GM12878 (cell line): ENCODE measurements around the gene GPC6. TPM values are rescaled to one million over a fixed set of nuclear protein-coding genes. Genes with fewer than 3 reads are reported as not detected.

Experiments used
- ATAC-seq: fragments of 200-7000 bp; cut with Tn5 transposase; 3 replicates; pipeline ENCODE4 v1.9.1; 2020; ENCODE audit warnings: mild to moderate bottlenecking, moderate library complexity
- BruUV-seq: library from RNA; stranded (reverse); fragments of 400-500 nt; replicated peaks from 2 replicates; lab custom pipeline; 2021; lab: Mats Ljungman, UMichigan
- CTCF ChIA-PET: fragments of 300-600 bp; sonication (Branson Sonifier 250); formaldehyde crosslinking; extraction: SDS; loops from one replicate; lab custom pipeline; 2021; ENCODE audit warnings: inconsistent platforms; lab: Yijun Ruan, JAX
- POLR2A ChIA-PET: fragments of 350-600 bp; formaldehyde crosslinking; extraction: SDS; loops from one replicate; lab custom pipeline; 2021; ENCODE audit warnings: inconsistent platforms; lab: Charles Lee
- RAD21 ChIA-PET: fragments of 300-600 bp; sonication (Branson Sonifier 250); formaldehyde crosslinking; loops from one replicate; lab custom pipeline; 2023; ENCODE audit warnings: antibody characterized with exemption; ENCODE audit not compliant: unreplicated experiment; lab: Charles Lee
- SMC1A ChIA-PET: fragments of 300-600 bp; sonication (Branson Sonifier 250); formaldehyde crosslinking; loops from one replicate; lab custom pipeline; 2023; ENCODE audit not compliant: unreplicated experiment, uncharacterized antibody; lab: Charles Lee
- DNase-seq: peaks from one replicate; pipeline ENCODE4 v3.0.0-alpha.2; 2011; ENCODE audit warnings: low read depth, low spot score
- FAIRE-seq: peaks from 3 replicates; lab custom pipeline; 2011; peaks lifted over from hg19 to GRCh38; lab: Jason Lieb, UNC
- H2AFZ ChIP-seq: 2 replicates; pipeline ENCODE4 v1.6.0; 2011; ENCODE audit warnings: low read depth, low read length, control low read depth; ENCODE audit not compliant: control insufficient read depth
- H3K27ac ChIP-seq: 2 replicates; pipeline ENCODE4 v1.5.1; 2011; ENCODE audit warnings: control low read depth; ENCODE audit not compliant: control insufficient read depth, insufficient read depth
- H3K27me3 ChIP-seq, 2 experiments: replicated peaks in 1 of 2; 2 replicates each; pipeline versions ENCODE4 v1.6.0 to v1.6.1; 2011; ENCODE audit warnings: low read length in 1 of 2; ENCODE audit not compliant: control insufficient read depth in 2 of 2, insufficient read depth in 2 of 2
- H3K36me3 ChIP-seq, 2 experiments: 2 replicates each; pipeline ENCODE4 v1.5.1; 2011; ENCODE audit warnings: low read length in 1 of 2; ENCODE audit not compliant: control insufficient read depth in 2 of 2, insufficient read depth in 2 of 2
- H3K4me1 ChIP-seq: 2 replicates; pipeline ENCODE4 v1.6.1; 2011; ENCODE audit warnings: mild to moderate bottlenecking, low read length, moderate library complexity, mixed read lengths; ENCODE audit not compliant: control insufficient read depth, insufficient read depth
- H3K4me2 ChIP-seq: 2 replicates; pipeline ENCODE4 v1.6.0; 2011; ENCODE audit warnings: control low read depth; ENCODE audit not compliant: control insufficient read depth, insufficient read depth
- H3K4me3 ChIP-seq: fragments of 200-600 bp; sonication (generic); 2 replicates; pipeline ENCODE4 v1.5.1; 2016
- H3K79me2 ChIP-seq: 2 replicates; pipeline ENCODE4 v1.6.0; 2011; ENCODE audit warnings: low read length; ENCODE audit not compliant: control insufficient read depth, insufficient read depth
- H3K9ac ChIP-seq: 2 replicates; pipeline ENCODE4 v1.8.0; 2011; ENCODE audit warnings: low read length, control low read depth, mixed read lengths; ENCODE audit not compliant: control insufficient read depth, insufficient read depth
- H3K9me3 ChIP-seq: replicated peaks from 3 replicates; pipeline ENCODE4 v1.5.1; 2011; ENCODE audit warnings: mild to moderate bottlenecking, low read length; ENCODE audit not compliant: control insufficient read depth, insufficient read depth
- H4K20me1 ChIP-seq: 2 replicates; pipeline ENCODE4 v1.6.0; 2011; ENCODE audit not compliant: control insufficient read depth, insufficient read depth
- BCL11A ChIP-seq: IDR thresholded peaks from 2 replicates; pipeline ENCODE4 v1.6.1; 2011; ENCODE audit warnings: low read depth, low read length
- GABPA ChIP-seq: IDR thresholded peaks from 2 replicates; pipeline ENCODE4 v1.6.1; 2014; ENCODE audit warnings: antibody characterized with exemption, low read depth, mild to moderate bottlenecking, inconsistent platforms
- NBN ChIP-seq: fragments of 450-650 bp; IDR thresholded peaks from 2 replicates; pipeline ENCODE4 v1.6.1; 2016
- NFIC ChIP-seq: IDR thresholded peaks from 2 replicates; pipeline ENCODE4 v1.6.1; 2012; ENCODE audit warnings: low read depth, mild to moderate bottlenecking, inconsistent platforms, low read length, moderate library complexity
- NR2C1 ChIP-seq: fragments of 450-650 bp; IDR thresholded peaks from 2 replicates; pipeline ENCODE4 v1.6.1; 2017; ENCODE audit warnings: antibody characterized with exemption, mild to moderate bottlenecking, moderate library complexity
- PAX5 ChIP-seq: IDR thresholded peaks from 2 replicates; pipeline ENCODE4 v1.6.1; 2011; ENCODE audit warnings: low read depth, low read length, borderline replicate concordance
- POU2F2 ChIP-seq: IDR thresholded peaks from 3 replicates; pipeline ENCODE4 v1.6.1; 2011; ENCODE audit warnings: low read depth, mild to moderate bottlenecking, low read length, borderline replicate concordance
- SRF ChIP-seq, 2 experiments: IDR thresholded peaks; 2 replicates each; pipeline ENCODE4 v1.6.1; 2011; ENCODE audit warnings: low read depth in 2 of 2, low read length in 2 of 2, mild to moderate bottlenecking in 1 of 2, moderate library complexity in 1 of 2
- STAT3 ChIP-seq: IDR thresholded peaks from 2 replicates; pipeline ENCODE4 v1.6.1; 2011; ENCODE audit warnings: low read depth, low read length, improper control_type of control experiment
- WGBS: methylation state at CpG from one replicate; pipeline ENCODE4 v1.1.6; 2016; ENCODE audit warnings: low lambda C conversion rate; ENCODE audit not compliant: insufficient replicate concordance, insufficient coverage; ENCODE audit errors: missing lambda C conversion rate; 5-methylcytosine and 5-hydroxymethylcytosine counted together
- in situ Hi-C: fragments of 300-500 bp; cut with MboI; formaldehyde crosslinking; loops from 9 replicates; pipeline ENCODE4 v1.14.3; 2018; ENCODE audit warnings: mixed read lengths
- intact Hi-C: fragments of 100-400 bp; cut with micrococcal nuclease; formaldehyde crosslinking; loops from one replicate; pipeline ENCODE4 v1.14.2; 2022; ENCODE audit not compliant: unreplicated experiment
- polyA plus RNA-seq, 11 experiments: library from polyadenylated mRNA; depleted of rRNA in 4 of 11; unstranded in 6 of 11; stranded (reverse) in 5 of 11; fragments of >200 nt; fragmentation: Nextera tagmentation in 4 of 11; fragmentation: Illumina TruSeq in 1 of 11; extraction: Ambion mirVana in 4 of 11; extraction: Trizol in 1 of 11; gene quantifications; 1 replicate in 1 of 11; 2 replicates in 10 of 11; pipeline versions ENCODE4 v1.2.1 to v1.2.3, GENCODE V29; 2011 to 2016; ENCODE audit warnings: inconsistent platforms in 2 of 11, missing spikeins in 2 of 11, low read depth in 1 of 11
- total RNA-seq, 4 experiments: library from RNA; depleted of rRNA in 3 of 4; stranded (reverse); fragments of >200 nt in 3 of 4; fragmentation: Illumina TruSeq in 1 of 4; extraction: Trizol in 1 of 4; gene quantifications; 2 replicates each; pipeline versions ENCODE4 v1.2.1 to v1.2.3, GENCODE V29; 2013 to 2021
- TF ChIP-seq, protein P1 (sequence below): fragments of 450-650 bp; formaldehyde crosslinking; IDR thresholded peaks from 2 replicates; pipeline ENCODE4 v1.4.0; 2020; ENCODE audit warnings: mild to moderate bottlenecking, moderate library complexity

Gene GPC6
- total and polyA plus RNA-seq, 10 of the 15 experiments (the other 5 are each of a cell fraction or from before 2014, with no cell fraction given), result 0.03 to 0.04 (median 0.03) TPM; not detected in 7

- peak overlapping the region; percentile 28; the same call in 1 of the 2 replicates for H3K4me2 ChIP-seq
- CTCF ChIA-PET, result no interaction called here
- no peak for FAIRE-seq
These were observed 1097.5 kb downstream of the GPC6 start for GRCh38 chr13:94323764-94324758.

GRCh38 chr13:94324767-94325540 lies 1098.3 kb downstream of the GPC6 start:
- RAD21 ChIA-PET, result no interaction called here
- Histone ChIP-seq H3K4me1 (peaks cover 16% of the 10 kb centered on the region), H2AFZ (no peak overlapping the region), H3K4me3 (no peak overlapping the region), H3K36me3 (no peaks in the 10 kb centered on the region), H4K20me1 (no peaks in the 10 kb centered on the region), H3K79me2 (no peaks in the 10 kb centered on the region), H3K4me2 (no peak overlapping the region), H3K27me3 (no peaks in the 10 kb centered on the region), H3K9me3 (peaks cover 2% of the 10 kb centered on the region; the same call in 2 of the 3 replicates), H3K9ac (no peak overlapping the region), H3K27ac (no peak overlapping the region)
- POLR2A ChIA-PET, result no interaction called here
- intact Hi-C loops, result no loop called here
- WGBS, result 88% methylated on average over 14 of the region's 14 CpGs
- SMC1A ChIA-PET, result no interaction called here
- no peak for DNase-seq
- CTCF ChIA-PET, result no interaction called here
- in situ Hi-C loops, result no loop called here
- ATAC-seq, result no peak
- no peak for FAIRE-seq
- TF ChIP-seq NR2C1 (no peak), STAT3 (no peak), NFIC (no peak)
- TF ChIP-seq, protein P1, sequence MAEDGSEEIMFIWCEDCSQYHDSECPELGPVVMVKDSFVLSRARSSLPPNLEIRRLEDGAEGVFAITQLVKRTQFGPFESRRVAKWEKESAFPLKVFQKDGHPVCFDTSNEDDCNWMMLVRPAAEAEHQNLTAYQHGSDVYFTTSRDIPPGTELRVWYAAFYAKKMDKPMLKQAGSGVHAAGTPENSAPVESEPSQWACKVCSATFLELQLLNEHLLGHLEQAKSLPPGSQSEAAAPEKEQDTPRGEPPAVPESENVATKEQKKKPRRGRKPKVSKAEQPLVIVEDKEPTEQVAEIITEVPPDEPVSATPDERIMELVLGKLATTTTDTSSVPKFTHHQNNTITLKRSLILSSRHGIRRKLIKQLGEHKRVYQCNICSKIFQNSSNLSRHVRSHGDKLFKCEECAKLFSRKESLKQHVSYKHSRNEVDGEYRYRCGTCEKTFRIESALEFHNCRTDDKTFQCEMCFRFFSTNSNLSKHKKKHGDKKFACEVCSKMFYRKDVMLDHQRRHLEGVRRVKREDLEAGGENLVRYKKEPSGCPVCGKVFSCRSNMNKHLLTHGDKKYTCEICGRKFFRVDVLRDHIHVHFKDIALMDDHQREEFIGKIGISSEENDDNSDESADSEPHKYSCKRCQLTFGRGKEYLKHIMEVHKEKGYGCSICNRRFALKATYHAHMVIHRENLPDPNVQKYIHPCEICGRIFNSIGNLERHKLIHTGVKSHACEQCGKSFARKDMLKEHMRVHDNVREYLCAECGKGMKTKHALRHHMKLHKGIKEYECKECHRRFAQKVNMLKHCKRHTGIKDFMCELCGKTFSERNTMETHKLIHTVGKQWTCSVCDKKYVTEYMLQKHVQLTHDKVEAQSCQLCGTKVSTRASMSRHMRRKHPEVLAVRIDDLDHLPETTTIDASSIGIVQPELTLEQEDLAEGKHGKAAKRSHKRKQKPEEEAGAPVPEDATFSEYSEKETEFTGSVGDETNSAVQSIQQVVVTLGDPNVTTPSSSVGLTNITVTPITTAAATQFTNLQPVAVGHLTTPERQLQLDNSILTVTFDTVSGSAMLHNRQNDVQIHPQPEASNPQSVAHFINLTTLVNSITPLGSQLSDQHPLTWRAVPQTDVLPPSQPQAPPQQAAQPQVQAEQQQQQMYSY, result no peak
- no TSS peak for BruUV-seq

More at GRCh38 chr13:94323764-94324758, 1097.5 kb downstream of the GPC6 start:
- no peaks in the 10 kb centered on the region for H3K79me2 ChIP-seq
- ChIA-PET POLR2A (no interaction called here), SMC1A (interaction anchor here (0.6 to 1.3 kb wide), 5 partner anchors 10 to 256 kb away, joined by 3 to 5 read pairs (median 3); no protein-coding TSS in a partner anchor), RAD21 (no interaction called here)
- H3K27me3 ChIP-seq, result no peaks in the 10 kb centered on the region
- H3K27ac ChIP-seq, result no peak overlapping the region; the same call in 1 of the 2 replicates
- H3K4me1 ChIP-seq, result peaks cover 16% of the 10 kb centered on the region
- no peaks in the 10 kb centered on the region for H4K20me1 ChIP-seq
- in situ Hi-C loops (no loop called here), intact Hi-C loops (no loop called here)
- no peak overlapping the region for H3K4me3 ChIP-seq
- BruUV-seq, result no TSS peak
- ATAC-seq, result no peak; the same call in 2 of the 3 replicates
- H3K9ac ChIP-seq, result no peak overlapping the region
- H2AFZ ChIP-seq, result 0 out of 2 replicates have a peak overlapping the region, but pooled peaks have one; percentile 12
- peaks cover 2% of the 10 kb centered on the region; the same call in 2 of the 3 replicates for H3K9me3 ChIP-seq
- no peak for DNase-seq
- no peak for TF ChIP-seq PAX5
- TF ChIP-seq NBN, result no peak
- peak; percentile 41; the same call in 1 of the 2 replicates for TF ChIP-seq GABPA
- TF ChIP-seq POU2F2, result no peak
- TF ChIP-seq SRF (IDR thresholded peaks at IDR 0.05; ENCODE audit: low read depth in 2 of 2, low read length in 2 of 2), result peak in 1 of 2 experiments; percentile 51; a peak in 1 of 4 replicates
- TF ChIP-seq BCL11A, result no peak
- WGBS, result 48% methylated on average over 10 of the region's 10 CpGs
- no peaks in the 10 kb centered on the region for H3K36me3 ChIP-seq
